Panc1 (cell line): ENCODE measurements around the gene ATG2B. TPM values are rescaled to one million over a fixed set of nuclear protein-coding genes. Genes with fewer than 3 reads are reported as not detected.

ENCODE experiments used
- ATAC-seq: fragments of 200-7000 bp; cut with Tn5 transposase; 2 replicates; pipeline ENCODE4 v1.9.1; 2020; ENCODE audit warnings: mild to moderate bottlenecking, moderate library complexity
- BruUV-seq: library from RNA; stranded (reverse); fragments of 400-500 nt; replicated peaks from 2 replicates; lab custom pipeline; 2021; lab: Mats Ljungman, UMichigan
- CTCF ChIA-PET: fragments of 300-600 bp; sonication (Branson Sonifier 250); formaldehyde crosslinking; loops from one replicate; lab custom pipeline; 2022; ENCODE audit warnings: antibody characterized with exemption; lab: Charles Lee
- POLR2A ChIA-PET: fragments of 300-600 bp; sonication (Branson Sonifier 250); formaldehyde crosslinking; loops from one replicate; lab custom pipeline; 2022; ENCODE audit warnings: antibody characterized with exemption; lab: Charles Lee
- DNase-seq: peaks from one replicate; pipeline ENCODE4 v3.0.0-alpha.2; 2010; ENCODE audit warnings: low read depth, low spot score
- H3K27ac ChIP-seq: 2 replicates; pipeline ENCODE4 v1.5.1; 2011; ENCODE audit warnings: mild to moderate bottlenecking, low read length, inconsistent platforms
- H3K27me3 ChIP-seq: fragments of 200-500 bp; sonication (Bioruptor generic); 2 replicates; pipeline ENCODE4 v1.6.0; 2014; ENCODE audit warnings: low read length, inconsistent platforms; ENCODE audit not compliant: control insufficient read depth, insufficient read depth
- H3K36me3 ChIP-seq: fragments of 200-500 bp; sonication (Bioruptor generic); 2 replicates; pipeline ENCODE4 v1.5.1; 2014; ENCODE audit warnings: inconsistent platforms, mild to moderate bottlenecking, low read length, moderate library complexity; ENCODE audit not compliant: control insufficient read depth, insufficient read depth
- H3K4me1 ChIP-seq: 2 replicates; pipeline ENCODE4 v1.5.1; 2011; ENCODE audit warnings: inconsistent platforms, mild to moderate bottlenecking, low read length, moderate library complexity; ENCODE audit not compliant: control insufficient read depth, insufficient read depth
- H3K4me3 ChIP-seq, 2 experiments: 2 replicates each; pipeline ENCODE4 v1.5.1; 2011 to 2012; ENCODE audit warnings: low read depth in 2 of 2, low read length in 2 of 2, mild to moderate bottlenecking in 2 of 2, inconsistent platforms in 1 of 2, moderate library complexity in 1 of 2
- H3K9me3 ChIP-seq: fragments of 200-500 bp; sonication (Bioruptor generic); 2 replicates; pipeline ENCODE4 v1.5.1; 2014; ENCODE audit warnings: low read depth, mild to moderate bottlenecking, inconsistent platforms, low read length, moderate library complexity; ENCODE audit not compliant: control insufficient read depth, insufficient read depth
- CTCF ChIP-seq: fragments of 450-650 bp; IDR thresholded peaks from 2 replicates; pipeline ENCODE4 v1.5.1; 2017; ENCODE audit warnings: mild to moderate bottlenecking
- POLR2AphosphoS5 ChIP-seq: IDR thresholded peaks from 2 replicates; pipeline ENCODE4 v1.6.1; 2012; ENCODE audit warnings: mild to moderate bottlenecking, low read depth, low read length, moderate library complexity
- REST ChIP-seq, 2 experiments: IDR thresholded peaks; 2 replicates each; pipeline ENCODE4 v1.6.1; 2011 to 2012; ENCODE audit warnings: low read depth in 2 of 2, control low read depth in 1 of 2, low read length in 1 of 2, mild to moderate bottlenecking in 1 of 2, moderate library complexity in 1 of 2; ENCODE audit not compliant: insufficient read depth in 1 of 2
- SIN3A ChIP-seq: IDR thresholded peaks from 2 replicates; pipeline ENCODE4 v1.6.1; 2012; ENCODE audit warnings: low read depth, mild to moderate bottlenecking, low read length, moderate library complexity, borderline replicate concordance; ENCODE audit not compliant: insufficient read depth
- TCF7L2 ChIP-seq: IDR thresholded peaks from 2 replicates; pipeline ENCODE4 v1.6.1; 2011; ENCODE audit warnings: mild to moderate bottlenecking, low read depth, low read length, inconsistent platforms
- in situ Hi-C: cut with HindIII; loops from 2 replicates; pipeline ENCODE4 v1.10.0; 2016; ENCODE audit warnings: low sequenced_read_pairs, low pct_unique_long_range_greater_than_20kb
- intact Hi-C: fragments of 100-400 bp; cut with micrococcal nuclease; formaldehyde crosslinking; loops from one replicate; pipeline ENCODE4 v1.10.0; 2022; ENCODE audit not compliant: unreplicated experiment
- total RNA-seq: library from RNA; stranded (reverse); gene quantifications from one replicate; pipeline ENCODE4 v1.2.1, GENCODE V29; 2021; ENCODE audit not compliant: unreplicated experiment

ATG2B gene
- total RNA-seq, 1 experiment from 2014 or later: 2.6 TPM

GRCh38 chr14:96391293-96392118 is 28.4 kb upstream of the ATG2B start:
- intact Hi-C loops (no loop called here), in situ Hi-C loops (no loop called here)
- ATAC-seq (peak; percentile 97), DNase-seq (peak; percentile 43)
- Histone ChIP-seq H3K27me3 (no peaks in the 10 kb centered on the region), H3K27ac (peak overlapping the region; percentile 63), H3K4me1 (0 out of 2 replicates have a peak, but pooled peaks cover 3% of the 10 kb centered on the region), H3K9me3 (no peaks in the 10 kb centered on the region), H3K36me3 (no peaks in the 10 kb centered on the region; the same call in 1 of the 2 replicates), H3K4me3 (peak overlapping the region; percentile 69 to 71)
- no TSS peak for BruUV-seq
- ChIA-PET CTCF (no interaction called here), POLR2A (no interaction called here)
- TF ChIP-seq CTCF (no peak), REST (IDR thresholded peaks at IDR 0.05; ENCODE audit: insufficient read depth in 1 of 2, low read depth in 2 of 2, low read length in 1 of 2) (no peak), POLR2AphosphoS5 (no peak), SIN3A (no peak), TCF7L2 (no peak)

GRCh38 chr14:96390965-96391292 is 27.8 kb upstream of the ATG2B start:
- ChIA-PET CTCF (no interaction called here), POLR2A (no interaction called here)
- TF ChIP-seq REST (IDR thresholded peaks at IDR 0.05; ENCODE audit: insufficient read depth in 1 of 2, low read depth in 2 of 2, low read length in 1 of 2): no peak
- intact Hi-C loops: no loop called here
- Histone ChIP-seq H3K27ac (peak overlapping the region; percentile 63; the same call in 1 of the 2 replicates), H3K4me1 (0 out of 2 replicates have a peak, but pooled peaks cover 3% of the 10 kb centered on the region), H3K27me3 (no peaks in the 10 kb centered on the region), H3K9me3 (no peaks in the 10 kb centered on the region), H3K4me3 (peak overlapping the region; percentile 69 to 71), H3K36me3 (no peaks in the 10 kb centered on the region; the same call in 1 of the 2 replicates)
- ATAC-seq (no peak), DNase-seq (no peak)
- in situ Hi-C loops: no loop called here
- no TSS peak for BruUV-seq
